Hematopoietic multipotent progenitor cell (in vitro differentiated cells): Measurements from ENCODE around the gene TAF1L. TPM values are rescaled to one million over a fixed set of nuclear protein-coding genes. Genes with fewer than 3 reads are reported as not detected.

Source experiments
- DNase-seq, 3 donors: peaks; one replicate each; pipeline ENCODE4 v3.0.0-alpha.2; 2011 to 2015; ENCODE audit warnings: low read depth in 2 of 3, low spot score in 2 of 3
- total RNA-seq: library from RNA; depleted of rRNA; stranded (reverse); fragments of >200 nt; gene quantifications from one replicate; pipeline ENCODE4 v1.2.3, GENCODE V29; 2012

Gene TAF1L
- total RNA-seq, 1 donor: under 0.01 TPM

- no peak for DNase-seq
Measured at GRCh38 chr9:32596096-32596865, 39.2 kb downstream of the TAF1L start.

- DNase-seq: no peak
Measured at GRCh38 chr9:32590898-32591297, 44.6 kb downstream of the TAF1L start.

GRCh38 chr9:32590476-32590875, 45.0 kb downstream of the TAF1L start:
- no peak for DNase-seq

- DNase-seq: peak in 2 of 3 donors; percentile 16 to 60
Measured at GRCh38 chr9:32589083-32589723, 46.3 kb downstream of the TAF1L start.

DNA sequence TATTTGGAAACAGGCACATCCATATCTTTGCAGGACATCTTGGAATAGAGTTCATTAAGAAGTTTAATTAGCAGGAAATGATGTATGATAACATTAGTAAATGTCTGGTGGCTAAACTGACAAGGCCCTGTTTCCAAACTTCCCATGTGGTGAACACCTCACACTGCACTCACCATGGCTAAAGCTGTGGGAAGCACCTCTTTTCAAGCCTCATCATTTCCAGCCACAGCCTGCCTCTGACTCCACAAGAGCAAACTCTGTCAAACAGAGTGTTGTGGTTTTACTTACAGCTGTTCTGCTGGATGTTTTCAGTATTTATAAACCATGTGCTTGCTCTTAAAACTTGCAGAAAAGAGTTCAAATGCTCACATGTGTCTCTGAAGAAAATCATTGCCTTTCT, 47.6 kb downstream of the TAF1L start:
- no peak for DNase-seq

DNA sequence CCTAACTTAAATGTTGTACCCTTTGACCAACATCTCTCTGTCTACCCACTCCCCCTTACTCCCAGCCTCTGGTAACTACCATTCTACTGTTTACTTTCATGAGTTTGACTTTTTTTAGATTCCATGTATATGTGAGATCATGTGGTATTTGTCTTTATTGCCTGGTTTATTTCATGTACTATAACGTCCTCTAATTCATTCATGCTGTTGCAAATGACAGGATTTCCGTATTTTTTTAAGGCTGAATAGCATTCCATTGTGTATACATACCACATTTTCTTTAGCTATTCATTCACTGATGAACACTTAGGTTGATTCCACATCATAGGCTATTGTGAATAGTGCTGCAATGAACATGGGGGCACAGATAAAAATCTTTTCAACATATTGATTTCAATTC, 50.7 kb downstream of the TAF1L start:
- DNase-seq: no peak

DNA sequence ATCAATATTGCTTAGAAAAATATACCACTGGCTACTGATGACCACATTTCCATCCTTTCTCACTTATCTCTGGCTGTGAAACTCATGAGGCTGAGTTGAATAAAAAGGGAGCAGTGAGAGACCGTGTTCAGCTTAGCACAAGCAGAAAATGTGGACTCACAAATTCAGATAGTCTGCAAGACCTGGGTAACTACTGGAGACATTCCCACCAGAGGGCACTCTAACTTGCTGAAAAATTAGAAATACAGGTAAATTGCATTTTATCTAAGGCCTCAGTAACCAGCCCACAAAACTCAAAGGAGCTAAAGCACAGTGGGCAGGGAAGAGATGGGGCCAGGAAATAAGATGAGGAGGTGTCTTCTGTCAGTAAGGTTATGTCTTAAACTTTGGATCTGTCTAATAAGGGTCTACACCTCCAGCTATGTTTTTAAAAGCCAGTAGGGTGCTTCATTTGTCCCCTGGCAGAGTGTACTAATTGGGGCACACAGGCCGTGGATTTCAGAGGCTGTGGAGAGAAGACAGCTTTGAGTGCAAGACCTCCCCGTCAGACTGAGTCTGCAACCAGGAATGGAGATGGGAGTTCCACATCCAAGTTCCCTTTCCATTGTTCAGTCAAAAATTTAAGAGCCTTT, 53.8 kb downstream of the TAF1L start:
- DNase-seq: peak in 2 of 3 donors; percentile 55 to 79

DNA sequence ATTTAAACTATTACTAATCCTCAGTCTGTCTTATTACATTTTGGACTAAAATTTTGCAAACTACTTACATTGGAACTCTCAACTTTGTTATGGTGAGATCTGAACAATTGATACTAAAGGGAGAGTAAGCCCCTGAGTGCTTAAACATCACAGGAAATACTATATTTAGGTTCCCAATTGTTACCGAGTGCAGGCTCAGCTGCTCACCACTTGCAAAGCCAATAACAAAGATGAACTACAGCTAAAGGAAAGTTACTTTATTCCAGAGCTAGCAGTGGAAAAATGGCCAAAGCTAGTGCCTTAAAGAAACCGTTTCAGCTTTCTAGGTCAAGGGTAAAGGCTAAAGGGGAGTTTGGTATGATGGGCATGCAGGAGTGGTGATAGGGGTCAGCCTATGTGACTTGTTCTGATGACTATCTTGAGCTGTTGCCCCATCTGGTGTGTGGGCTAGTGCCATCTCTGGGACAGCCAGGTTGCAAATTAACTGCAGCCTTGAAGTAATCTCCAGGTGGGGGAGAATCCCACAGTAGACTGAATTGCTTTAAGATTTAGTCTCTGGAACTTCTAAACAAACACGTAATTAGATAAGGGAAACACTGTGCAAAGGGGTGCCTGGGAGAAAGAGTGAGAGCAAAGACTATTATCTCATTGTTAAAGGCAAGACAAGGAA, 54.7 kb downstream of the TAF1L start:
- no peak for DNase-seq

DNA sequence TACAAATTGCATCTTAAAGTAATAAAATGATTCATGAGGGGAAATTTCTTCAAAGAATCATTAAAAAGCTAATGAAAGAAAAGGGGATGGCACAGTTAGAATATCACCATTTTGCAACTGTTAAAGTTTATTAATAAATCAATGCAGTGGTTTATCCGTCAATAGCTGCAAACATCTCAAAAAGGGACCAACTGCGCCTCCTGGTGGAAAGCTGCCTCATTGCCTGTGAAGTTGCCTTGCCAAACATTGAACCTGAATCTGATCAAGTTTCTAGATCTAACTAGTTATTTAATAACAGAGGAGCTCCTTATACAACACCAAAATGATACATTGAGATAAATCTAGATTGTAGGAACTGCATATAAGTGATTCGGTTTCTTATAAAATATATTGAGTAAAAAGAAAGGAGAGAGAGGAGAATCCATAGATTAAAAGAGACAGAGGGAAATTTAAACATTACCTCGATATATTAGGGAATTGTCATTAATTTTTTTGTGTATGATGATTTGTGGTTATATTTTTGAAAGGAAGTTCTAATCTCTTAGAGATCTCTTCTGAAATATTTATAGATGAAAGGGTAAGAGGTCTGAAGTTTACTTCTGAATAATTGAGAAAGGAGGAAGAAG, 55.6 kb downstream of the TAF1L start:
- peak; percentile 51 to 78 (median 54) for DNase-seq

Other genes with a start within 250 kb of the TAF1L start
- gene RIGI, start 109.5 kb downstream of the TAF1L start, total RNA-seq: 9.4 TPM
- 9.2 TPM for gene SMIM27, start 83.3 kb downstream of the TAF1L start, total RNA-seq
- 29.6 TPM for gene TOPORS, start 83.1 kb downstream of the TAF1L start, total RNA-seq
- 12.4 TPM for gene NDUFB6, start 62.5 kb downstream of the TAF1L start, total RNA-seq
- gene TMEM215, start 147.9 kb upstream of the TAF1L start, total RNA-seq: not detected